ENCODE measurements around the gene SUMO4. TPM values are rescaled to one million over a fixed set of nuclear protein-coding genes. Genes with fewer than 3 reads are reported as not detected.

SUMO4 gene
- total and polyA plus RNA-seq, 2 of the 8 experiments (the other 6 are each of a cell fraction or from before 2014, with no cell fraction given) = 0.09 to 1.3 TPM

DNA sequence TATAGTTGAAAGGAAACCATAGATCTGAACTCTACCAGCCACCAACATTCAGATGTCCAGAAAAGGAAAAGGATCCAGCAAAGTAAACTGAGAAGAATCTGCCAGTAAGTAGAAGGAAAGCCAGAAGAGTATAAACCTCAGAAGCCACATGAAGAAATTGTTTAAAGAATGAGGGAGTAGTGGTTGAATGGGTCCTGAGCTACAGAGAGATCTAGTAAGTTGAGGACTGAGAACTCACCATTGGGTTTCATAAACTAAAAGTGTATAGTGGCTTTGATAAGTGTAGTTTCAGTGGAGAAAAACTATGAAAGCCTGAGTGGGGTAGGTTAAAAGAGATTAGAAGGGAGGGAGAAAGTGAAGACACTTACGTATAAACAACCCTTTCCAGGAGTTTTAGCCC lies 32.0 kb upstream of the SUMO4 start:
- Histone ChIP-seq H2BK15ac (ENCODE audit: low read length) (no peak overlapping the region), H2BK20ac (ENCODE audit: low read length) (no peak overlapping the region), H3K79me2 (ENCODE audit: control insufficient read depth in 1 of 2, insufficient read depth in 2 of 2, low read length in 2 of 2) (peaks cover 7 to 74% of the 10 kb centered on the region in 2 experiments; a peak in 3 of 4 replicates), H4K5ac (ENCODE audit: insufficient read length, low read depth, low read length) (no peak overlapping the region), H3K4ac (replicated peaks; ENCODE audit: insufficient read length, low read depth, low read length) (no peak overlapping the region), H3K79me1 (ENCODE audit: low read depth, low read length) (no peaks in the 10 kb centered on the region; the same call in 1 of the 2 replicates), H4K91ac (replicated peaks; ENCODE audit: insufficient read length, low read length) (no peak overlapping the region), H2BK5ac (ENCODE audit: low read depth, low read length) (no peak overlapping the region), H3K9me3 (ENCODE audit: insufficient read depth in 2 of 2, low read depth in 1 of 2, low read length in 1 of 2) (no peaks in the 10 kb centered on the region), H3K4me2 (ENCODE audit: insufficient read depth in 1 of 2, low read depth in 2 of 2, low read length in 2 of 2) (no peak overlapping the region), H3K9ac (replicated peaks in 1 of 4; ENCODE audit: extremely low read depth in 1 of 4, low read depth in 3 of 4, low read length in 3 of 4) (no peak overlapping the region), H3K14ac (ENCODE audit: insufficient read length) (no peak overlapping the region), H3K36me3 (ENCODE audit: control insufficient read depth in 2 of 4, insufficient read depth in 4 of 4, low read length in 3 of 4) (peaks cover 0 to 5% (median 0%) of the 10 kb centered on the region in 4 experiments; a peak in 1 of 8 replicates), H3K23ac (ENCODE audit: insufficient read length) (no peak overlapping the region), H2AK5ac (ENCODE audit: low read depth, low read length) (no peak overlapping the region), H3K18ac (ENCODE audit: extremely low read depth, low read length) (no peak overlapping the region), H3K4me1 (replicated peaks in 1 of 4; ENCODE audit: control insufficient read depth in 3 of 4, insufficient read depth in 4 of 4, low read length in 3 of 4) (peaks cover 0 to 2% (median 0%) of the 10 kb centered on the region in 4 experiments; a peak in 1 of 7 replicates), H4K8ac (ENCODE audit: extremely low read depth, insufficient read depth, low read length) (no peak overlapping the region), H2BK12ac (ENCODE audit: low read depth, low read length) (no peak overlapping the region), H3K27me3 (replicated peaks in 1 of 4; ENCODE audit: control insufficient read depth in 3 of 4, extremely low read depth in 1 of 4, insufficient read depth in 3 of 4, low read length in 3 of 4) (no peaks in the 10 kb centered on the region), H2BK120ac (replicated peaks; ENCODE audit: low read depth, low read length) (no peak overlapping the region), H4K20me1 (replicated peaks in 1 of 2; ENCODE audit: control insufficient read depth in 1 of 2, insufficient read depth in 2 of 2, low read length in 2 of 2) (peaks cover 1 to 6% of the 10 kb centered on the region in 2 experiments), H2AFZ (ENCODE audit: low read length) (no peak overlapping the region), H3K4me3 (ENCODE audit: extremely low read depth in 1 of 4, insufficient read depth in 2 of 4, low read depth in 3 of 4, low read length in 4 of 4) (no peak overlapping the region), H3K27ac (ENCODE audit: low read depth, low read length) (no peak overlapping the region), H3K56ac (replicated peaks; ENCODE audit: insufficient read length, low read depth, low read length) (peak overlapping the region; percentile 12), H3K23me2 (ENCODE audit: low read depth, low read length) (no peaks in the 10 kb centered on the region)
- ChIA-PET CTCF (ENCODE audit: partially characterized antibody) (interaction anchor here (0.5 to 0.9 kb wide), 3 partner anchors 14 to 342 kb away, joined by 3 read pairs; no protein-coding TSS in a partner anchor), POLR2A (ENCODE audit: partially characterized antibody) (interaction anchor here (1.2 kb wide), 1 partner anchor 27 kb away, joined by 4 read pairs; no protein-coding TSS in a partner anchor)
- FAIRE-seq = no peak
- 80% methylated on average over 1 of the region's 1 CpG; no CpG with 5 or more reads in 1 of the 2 experiments for WGBS, 2 experiments (ENCODE audit: extremely low coverage in 1 of 2, insufficient coverage in 1 of 2, insufficient read length in 1 of 2, insufficient replicate concordance in 2 of 2, low coverage in 1 of 2, low lambda C conversion rate in 2 of 2, missing lambda C conversion rate in 1 of 2)
- no peak for DNase-seq (ENCODE audit: low read depth in 1 of 2, low spot score in 2 of 2)
- TF ChIP-seq ZNF274 (IDR thresholded peaks at IDR 0.05; ENCODE audit: borderline replicate concordance, extremely low read depth, low read length) (no peak), POLR2A (IDR thresholded peaks at IDR 0.05; ENCODE audit: control extremely low read depth in 1 of 2, low read depth in 2 of 2, low read length in 2 of 2) (no peak), CTBP2 (IDR thresholded peaks at IDR 0.05; ENCODE audit: borderline replicate concordance, insufficient read depth, insufficient read length, low read length) (no peak), JUN (IDR thresholded peaks at IDR 0.05; ENCODE audit: low read depth, low read length) (no peak), TAF7 (optimal IDR thresholded peaks at IDR 0.05; ENCODE audit: borderline replicate concordance, low read depth, low read length) (no peak), POU5F1 (IDR thresholded peaks at IDR 0.05; ENCODE audit: low read depth, low read length) (no peak), MAFK (IDR thresholded peaks at IDR 0.05; ENCODE audit: low read depth, low read length) (no peak)
- TF ChIP-seq, protein P1, sequence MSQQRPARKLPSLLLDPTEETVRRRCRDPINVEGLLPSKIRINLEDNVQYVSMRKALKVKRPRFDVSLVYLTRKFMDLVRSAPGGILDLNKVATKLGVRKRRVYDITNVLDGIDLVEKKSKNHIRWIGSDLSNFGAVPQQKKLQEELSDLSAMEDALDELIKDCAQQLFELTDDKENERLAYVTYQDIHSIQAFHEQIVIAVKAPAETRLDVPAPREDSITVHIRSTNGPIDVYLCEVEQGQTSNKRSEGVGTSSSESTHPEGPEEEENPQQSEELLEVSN (IDR thresholded peaks at IDR 0.05) = no peak

Measured in H1 (cell line).